Measurements from ENCODE around the gene MBNL3. TPM values are rescaled to one million over a fixed set of nuclear protein-coding genes. Genes with fewer than 3 reads are reported as not detected.
"Not testable (repeated sequence)": the region's sequence is repeated elsewhere in the genome, so short reads cannot be mapped to it uniquely, and the experiment has no call there.

Gene MBNL3
- polyA plus RNA-seq, 1 of the 3 experiments (the other 2 are of a cell fraction), result 0.21 TPM

- TF ChIP-seq TAF1 (IDR thresholded peaks at IDR 0.05; ENCODE audit: borderline replicate concordance, low read depth, low read length), result no peak
- no peak for TF ChIP-seq EZH2phosphoT487 (IDR thresholded peaks at IDR 0.05; ENCODE audit: borderline replicate concordance, low read depth)
- TF ChIP-seq, protein P1, sequence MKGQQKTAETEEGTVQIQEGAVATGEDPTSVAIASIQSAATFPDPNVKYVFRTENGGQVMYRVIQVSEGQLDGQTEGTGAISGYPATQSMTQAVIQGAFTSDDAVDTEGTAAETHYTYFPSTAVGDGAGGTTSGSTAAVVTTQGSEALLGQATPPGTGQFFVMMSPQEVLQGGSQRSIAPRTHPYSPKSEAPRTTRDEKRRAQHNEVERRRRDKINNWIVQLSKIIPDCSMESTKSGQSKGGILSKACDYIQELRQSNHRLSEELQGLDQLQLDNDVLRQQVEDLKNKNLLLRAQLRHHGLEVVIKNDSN (IDR thresholded peaks at IDR 0.05; ENCODE audit: borderline replicate concordance, low read depth), result no peak
- no peak for TF ChIP-seq TCF12 (IDR thresholded peaks at IDR 0.05)
- TF ChIP-seq YY1 (IDR thresholded peaks at IDR 0.05; ENCODE audit: low read depth), result no peak
- no peak for TF ChIP-seq ELF1 (IDR thresholded peaks at IDR 0.05)
- TF ChIP-seq NFIC (IDR thresholded peaks at IDR 0.05; ENCODE audit: borderline replicate concordance), result no peak
- TF ChIP-seq GATA2 (CRISPR knock-in tag; IDR thresholded peaks at IDR 0.05), result no peak
Measured at GRCh38 chrX:132331532-132331931, 157.3 kb downstream of the MBNL3 start (continued).

DNA sequence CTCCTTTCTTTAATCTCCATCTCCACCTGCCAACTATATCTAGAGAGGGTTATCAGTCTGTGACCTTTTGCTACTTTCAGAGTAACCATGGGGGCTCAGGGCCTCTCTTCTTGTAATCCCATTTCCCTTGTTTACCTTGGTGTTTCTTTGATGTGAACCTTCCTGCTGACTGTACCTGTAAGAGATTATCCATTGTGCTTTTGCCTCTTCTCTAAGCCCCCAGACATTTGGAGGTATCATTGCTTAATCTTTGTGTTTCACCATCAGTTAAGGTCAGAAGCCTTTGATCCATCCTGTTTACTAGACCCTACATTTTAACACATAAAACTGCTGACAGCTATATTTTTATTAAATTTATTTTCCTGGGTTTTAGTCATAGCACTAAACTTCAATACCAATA is 157.8 kb downstream of the MBNL3 start:
- no peaks in the 10 kb centered on the region for H3K9me3 ChIP-seq
- H3K4me3 ChIP-seq (ENCODE audit: low read depth in 2 of 2, low read length in 1 of 2), result no peak overlapping the region
- POLR2A ChIA-PET, result no interaction called here
- no peaks in the 10 kb centered on the region for H3K79me2 ChIP-seq (ENCODE audit: insufficient read depth)
- no peak overlapping the region for H3K4me2 ChIP-seq
- TF ChIP-seq ZBTB33 (IDR thresholded peaks at IDR 0.05; ENCODE audit: borderline replicate concordance, low read depth) (no peak), TCF12 (IDR thresholded peaks at IDR 0.05) (no peak), CTCF (IDR thresholded peaks at IDR 0.05) (no peak), TEAD4 (IDR thresholded peaks at IDR 0.05; ENCODE audit: borderline replicate concordance, insufficient read depth) (no peak), JUND (IDR thresholded peaks at IDR 0.05) (no peak)
- no peaks in the 10 kb centered on the region for H3K9me2 ChIP-seq
- no peaks in the 10 kb centered on the region for H4K20me1 ChIP-seq (ENCODE audit: insufficient read depth)
- no peak overlapping the region for H3K9ac ChIP-seq
- no peaks in the 10 kb centered on the region for H3K36me3 ChIP-seq (replicated peaks in 1 of 2; ENCODE audit: control insufficient read depth in 1 of 2, insufficient read depth in 2 of 2, low read length in 1 of 2)
- no peak overlapping the region for H2AFZ ChIP-seq (ENCODE audit: low read depth)
- H3K4me1 ChIP-seq (ENCODE audit: control insufficient read depth in 1 of 2, insufficient read depth in 2 of 2, low read depth in 1 of 2, low read length in 1 of 2), result no peaks in the 10 kb centered on the region
- no peaks in the 10 kb centered on the region for H3K27me3 ChIP-seq (ENCODE audit: insufficient read depth)
- no peak overlapping the region for H3K27ac ChIP-seq (ENCODE audit: low read depth in 2 of 2, low read length in 1 of 2)
- CTCF ChIA-PET, result no interaction called here
- no peaks in the 10 kb centered on the region for H3F3A ChIP-seq (replicated peaks; ENCODE audit: insufficient read depth)
- DNase-seq, result no peak

- Histone ChIP-seq H3K36me3 (replicated peaks in 1 of 2; ENCODE audit: control insufficient read depth in 1 of 2, insufficient read depth in 2 of 2, low read length in 1 of 2) (no peaks in the 10 kb centered on the region), H3K27ac (ENCODE audit: low read depth in 2 of 2, low read length in 1 of 2) (no peak overlapping the region), H3K79me2 (ENCODE audit: insufficient read depth) (no peaks in the 10 kb centered on the region), H2AFZ (ENCODE audit: low read depth) (no peak overlapping the region), H3K9me3 (no peaks in the 10 kb centered on the region), H3F3A (replicated peaks; ENCODE audit: insufficient read depth) (no peaks in the 10 kb centered on the region), H3K27me3 (ENCODE audit: insufficient read depth) (no peaks in the 10 kb centered on the region), H3K4me2 (no peak overlapping the region), H3K4me3 (ENCODE audit: low read depth in 2 of 2, low read length in 1 of 2) (no peak overlapping the region), H3K9me2 (no peaks in the 10 kb centered on the region), H3K4me1 (ENCODE audit: control insufficient read depth in 1 of 2, insufficient read depth in 2 of 2, low read depth in 1 of 2, low read length in 1 of 2) (no peaks in the 10 kb centered on the region), H3K9ac (no peak overlapping the region), H4K20me1 (ENCODE audit: insufficient read depth) (no peaks in the 10 kb centered on the region)
- CTCF ChIA-PET, result no interaction called here
- no peak for DNase-seq
- no peak for TF ChIP-seq SMC3 (IDR thresholded peaks at IDR 0.05; ENCODE audit: low read depth, low read length)
- no peak for TF ChIP-seq CHD2 (IDR thresholded peaks at IDR 0.05; ENCODE audit: low read length, partially characterized antibody)
- TF ChIP-seq FOXJ3 (CRISPR knock-in tag; IDR thresholded peaks at IDR 0.05), result no peak
- no peak for TF ChIP-seq TCF12 (IDR thresholded peaks at IDR 0.05)
- no peak for TF ChIP-seq NFIC (IDR thresholded peaks at IDR 0.05; ENCODE audit: borderline replicate concordance)
- TF ChIP-seq RCOR1 (IDR thresholded peaks at IDR 0.05; ENCODE audit: low read length), result no peak
- TF ChIP-seq JUND (IDR thresholded peaks at IDR 0.05), result no peak
- no peak for TF ChIP-seq PBX3 (IDR thresholded peaks at IDR 0.05)
- 19% methylated on average over 2 of the region's 2 CpGs for WGBS (ENCODE audit: low lambda C conversion rate)
- POLR2A ChIA-PET, result no interaction called here
Measured at GRCh38 chrX:132330156-132330729, 158.6 kb downstream of the MBNL3 start.

DNA sequence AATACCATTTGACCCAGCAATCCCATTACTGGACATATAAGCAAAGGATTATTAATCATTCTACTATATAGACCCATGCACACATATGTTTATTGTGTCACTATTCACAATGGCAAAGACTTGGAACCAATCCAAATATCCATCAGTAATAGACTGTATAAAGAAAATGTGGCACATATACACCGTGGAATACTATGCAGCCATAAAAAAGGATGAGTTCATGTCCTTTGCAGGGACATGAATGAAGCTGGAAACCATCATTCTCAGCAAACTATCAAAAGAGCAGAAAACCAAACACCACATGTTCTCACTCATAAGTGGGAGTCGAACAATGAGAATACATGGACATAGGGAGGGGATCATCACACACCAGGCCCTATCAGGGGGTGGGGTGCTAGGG is 161.9 kb downstream of the MBNL3 start:
- CTCF ChIA-PET; H3K36me3 ChIP-seq (replicated peaks in 1 of 2; ENCODE audit: control insufficient read depth in 1 of 2, insufficient read depth in 2 of 2, low read length in 1 of 2); H3K27ac ChIP-seq (ENCODE audit: low read depth in 2 of 2, low read length in 1 of 2); H3K9me2 ChIP-seq; H2AFZ ChIP-seq (ENCODE audit: low read depth); H3K79me2 ChIP-seq (ENCODE audit: insufficient read depth); H3K27me3 ChIP-seq (ENCODE audit: insufficient read depth); H4K20me1 ChIP-seq (ENCODE audit: insufficient read depth); H3K4me3 ChIP-seq (ENCODE audit: low read depth in 2 of 2, low read length in 1 of 2); H3K4me2 ChIP-seq; POLR2A ChIA-PET; H3K9me3 ChIP-seq; H3K9ac ChIP-seq; DNase-seq; H3K4me1 ChIP-seq (ENCODE audit: control insufficient read depth in 1 of 2, insufficient read depth in 2 of 2, low read depth in 1 of 2, low read length in 1 of 2); H3F3A ChIP-seq (replicated peaks; ENCODE audit: insufficient read depth): not testable (repeated sequence)
- WGBS (ENCODE audit: low lambda C conversion rate), result 30% methylated on average over 2 of the region's 2 CpGs
